Karpas-422 (cell line): ENCODE data around the gene SST. TPM values are rescaled to one million over a fixed set of nuclear protein-coding genes. Genes with fewer than 3 reads are reported as not detected.
"Not testable (repeated sequence)": the region's sequence is repeated elsewhere in the genome, so short reads cannot be mapped to it uniquely, and the experiment has no call there.

ENCODE experiments used
- DNase-seq: peaks from one replicate; pipeline ENCODE4 v3.0.0-alpha.2; 2015
- H2AFZ ChIP-seq: fragments of 200-600 bp; sonication (generic); 2 replicates; pipeline ENCODE4 v1.6.1; 2014; ENCODE audit warnings: antibody characterized with exemption, low read length, mixed read lengths
- H3K27ac ChIP-seq: fragments of 200-600 bp; sonication (generic); 2 replicates; pipeline ENCODE4 v1.5.1; 2014; ENCODE audit warnings: mild to moderate bottlenecking, low read length, moderate library complexity
- H3K27me3 ChIP-seq: fragments of 200-600 bp; sonication (generic); 2 replicates; pipeline ENCODE4 v1.6.1; 2014; ENCODE audit warnings: low read length, mixed read lengths
- H3K36me3 ChIP-seq: fragments of 200-600 bp; sonication (generic); 2 replicates; pipeline ENCODE4 v1.6.1; 2014; ENCODE audit warnings: low read length, mixed read lengths; ENCODE audit not compliant: insufficient read depth
- H3K4me1 ChIP-seq: fragments of 200-600 bp; sonication (generic); 2 replicates; pipeline ENCODE4 v1.6.1; 2014; ENCODE audit warnings: mild to moderate bottlenecking, low read length, mixed read lengths
- H3K4me2 ChIP-seq: fragments of 200-600 bp; sonication (generic); 2 replicates; pipeline ENCODE4 v1.6.1; 2014; ENCODE audit warnings: low read length, low read depth, mild to moderate bottlenecking; ENCODE audit not compliant: poor library complexity, severe bottlenecking
- H3K4me3 ChIP-seq: fragments of 200-600 bp; sonication (generic); 2 replicates; pipeline ENCODE4 v1.5.1; 2014; ENCODE audit warnings: mild to moderate bottlenecking, antibody characterized with exemption, low read length, mixed read lengths
- H3K79me2 ChIP-seq: fragments of 200-600 bp; sonication (generic); 2 replicates; pipeline ENCODE4 v1.6.1; 2014; ENCODE audit warnings: mild to moderate bottlenecking, low read length, mixed read lengths
- H3K9ac ChIP-seq: fragments of 200-600 bp; sonication (generic); 2 replicates; pipeline ENCODE4 v1.6.0; 2014; ENCODE audit warnings: low read length
- H3K9me2 ChIP-seq: fragments of 200-600 bp; sonication (generic), shearing (Covaris generic); replicated peaks from 2 replicates; pipeline ENCODE4 v1.6.0; 2014; ENCODE audit warnings: mild to moderate bottlenecking, low read length, moderate library complexity; ENCODE audit not compliant: insufficient read depth
- H3K9me3 ChIP-seq: fragments of 300-700, 200-600 bp; sonication (generic); 2 replicates; pipeline ENCODE4 v1.6.1; 2014; ENCODE audit warnings: low read length, mixed read lengths
- H4K20me1 ChIP-seq: fragments of 200-600 bp; sonication (generic); 2 replicates; pipeline ENCODE4 v1.6.1; 2014; ENCODE audit warnings: mild to moderate bottlenecking, antibody characterized with exemption, low read length, low read depth; ENCODE audit not compliant: insufficient read depth
- total RNA-seq: library from RNA; depleted of rRNA; stranded (reverse); fragments of >200 nt; shearing (Covaris generic); gene quantifications from 2 replicates; pipeline ENCODE4 v1.2.3, GENCODE V29; 2014; ENCODE audit warnings: low replicate concordance

SST gene
- total RNA-seq, 1 experiment from 2014 or later = not detected

- Histone ChIP-seq H2AFZ (no peak overlapping the region), H3K4me2 (no peak overlapping the region), H3K9ac (no peak overlapping the region), H3K36me3 (no peaks in the 10 kb centered on the region), H3K4me3 (no peak overlapping the region), H3K79me2 (no peaks in the 10 kb centered on the region), H3K9me2 (no peaks in the 10 kb centered on the region), H3K27me3 (no peaks in the 10 kb centered on the region), H4K20me1 (no peaks in the 10 kb centered on the region), H3K27ac (no peak overlapping the region), H3K9me3 (no peaks in the 10 kb centered on the region), H3K4me1 (no peaks in the 10 kb centered on the region)
- no peak for DNase-seq
These were observed 23.2 kb upstream of the SST start for GRCh38 chr3:187693431-187693830.

DNA sequence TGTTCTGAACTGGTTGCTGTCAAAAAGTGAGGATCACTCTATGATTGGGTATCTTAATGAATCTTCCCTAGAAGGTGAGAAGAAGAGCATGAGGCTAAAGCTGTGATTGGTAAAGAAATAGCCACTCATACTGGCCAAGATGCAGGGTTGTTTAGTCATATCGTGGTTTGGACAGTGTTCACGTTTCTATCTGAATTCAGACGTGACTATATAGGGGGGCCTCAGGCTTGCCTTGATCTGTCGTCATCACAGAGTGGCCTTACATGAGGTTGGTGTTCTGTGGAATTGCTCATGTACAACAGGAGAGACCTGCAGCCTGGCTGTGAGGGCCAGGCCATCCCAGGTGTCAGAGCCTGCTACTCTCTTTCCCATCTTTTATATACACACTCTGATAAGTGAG is 19.8 kb upstream of the SST start:
- H3K4me2 ChIP-seq = no peak overlapping the region
- H3K27me3 ChIP-seq = no peaks in the 10 kb centered on the region; the same call in 1 of the 2 replicates
- no peaks in the 10 kb centered on the region for H3K79me2 ChIP-seq
- H3K36me3 ChIP-seq = no peaks in the 10 kb centered on the region
- H3K4me1 ChIP-seq = no peaks in the 10 kb centered on the region
- no peaks in the 10 kb centered on the region for H3K9me2 ChIP-seq
- H3K4me3 ChIP-seq = no peak overlapping the region
- no peak overlapping the region for H2AFZ ChIP-seq
- no peak overlapping the region for H3K9ac ChIP-seq
- no peak for DNase-seq
- no peaks in the 10 kb centered on the region for H3K9me3 ChIP-seq
- no peak overlapping the region for H3K27ac ChIP-seq
- no peaks in the 10 kb centered on the region for H4K20me1 ChIP-seq

GRCh38 chr3:187686621-187687273 is 16.6 kb upstream of the SST start:
- Histone ChIP-seq H3K4me1 (no peaks in the 10 kb centered on the region), H4K20me1 (no peaks in the 10 kb centered on the region), H3K4me2 (no peak overlapping the region), H3K27ac (no peak overlapping the region), H3K79me2 (no peaks in the 10 kb centered on the region), H3K27me3 (no peaks in the 10 kb centered on the region; the same call in 1 of the 2 replicates), H3K4me3 (no peak overlapping the region), H3K9me2 (no peaks in the 10 kb centered on the region), H3K9ac (no peak overlapping the region), H3K9me3 (no peaks in the 10 kb centered on the region), H2AFZ (no peak overlapping the region), H3K36me3 (no peaks in the 10 kb centered on the region)
- no peak for DNase-seq

GRCh38 chr3:187685948-187686347 is 15.8 kb upstream of the SST start:
- Histone ChIP-seq H3K27ac (no peak overlapping the region), H3K9me2 (no peaks in the 10 kb centered on the region), H3K9ac (no peak overlapping the region), H3K9me3 (no peaks in the 10 kb centered on the region), H3K4me1 (no peaks in the 10 kb centered on the region), H2AFZ (no peak overlapping the region), H4K20me1 (no peaks in the 10 kb centered on the region), H3K36me3 (no peaks in the 10 kb centered on the region), H3K4me3 (no peak overlapping the region), H3K27me3 (no peaks in the 10 kb centered on the region; the same call in 1 of the 2 replicates), H3K79me2 (no peaks in the 10 kb centered on the region), H3K4me2 (no peak overlapping the region)
- no peak for DNase-seq

DNA sequence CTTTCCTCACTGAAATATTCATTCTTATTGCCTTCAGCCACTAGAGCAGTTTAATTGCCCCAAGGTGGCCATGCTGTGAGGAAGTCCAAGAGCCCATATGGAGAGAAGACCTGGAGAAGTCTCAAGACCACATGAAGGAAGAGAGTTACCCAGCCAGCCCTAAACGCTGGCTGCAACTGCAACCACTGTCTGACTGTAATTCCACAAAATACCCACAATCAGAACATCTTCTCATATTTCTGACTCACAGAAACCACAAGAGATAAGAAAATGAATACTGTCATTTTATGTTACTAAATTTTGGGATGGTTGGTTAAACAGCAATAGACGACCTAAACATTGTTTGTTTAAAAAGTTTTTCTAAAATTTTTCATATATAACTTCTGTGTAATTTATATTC is 14.7 kb upstream of the SST start:
- Histone ChIP-seq H4K20me1 (no peaks in the 10 kb centered on the region), H3K4me3 (no peak overlapping the region), H3K27me3 (no peaks in the 10 kb centered on the region; the same call in 1 of the 2 replicates)

GRCh38 chr3:187684444-187684843 is 14.2 kb upstream of the SST start:
- no peak overlapping the region for H3K4me2 ChIP-seq
- no peak overlapping the region for H3K27ac ChIP-seq
- H3K9me3 ChIP-seq = no peaks in the 10 kb centered on the region
- H3K4me1 ChIP-seq = peaks cover under 1% of the 10 kb centered on the region
- H4K20me1 ChIP-seq = no peaks in the 10 kb centered on the region
- H3K36me3 ChIP-seq = no peaks in the 10 kb centered on the region
- no peak overlapping the region for H2AFZ ChIP-seq
- no peak for DNase-seq
- H3K9ac ChIP-seq = no peak overlapping the region
- no peaks in the 10 kb centered on the region for H3K9me2 ChIP-seq
- no peak overlapping the region for H3K4me3 ChIP-seq
- no peaks in the 10 kb centered on the region for H3K79me2 ChIP-seq
- H3K27me3 ChIP-seq = no peaks in the 10 kb centered on the region; the same call in 1 of the 2 replicates

More for the DNA sequence above, 14.7 kb upstream of the SST start:
- H3K9me2 ChIP-seq = no peaks in the 10 kb centered on the region
- H2AFZ ChIP-seq = no peak overlapping the region
- H3K79me2 ChIP-seq = no peaks in the 10 kb centered on the region
- no peak overlapping the region for H3K27ac ChIP-seq
- no peaks in the 10 kb centered on the region for H3K4me1 ChIP-seq
- no peak for DNase-seq
- H3K4me2 ChIP-seq = no peak overlapping the region
- H3K9me3 ChIP-seq = no peaks in the 10 kb centered on the region
- H3K36me3 ChIP-seq = no peaks in the 10 kb centered on the region
- no peak overlapping the region for H3K9ac ChIP-seq

DNA sequence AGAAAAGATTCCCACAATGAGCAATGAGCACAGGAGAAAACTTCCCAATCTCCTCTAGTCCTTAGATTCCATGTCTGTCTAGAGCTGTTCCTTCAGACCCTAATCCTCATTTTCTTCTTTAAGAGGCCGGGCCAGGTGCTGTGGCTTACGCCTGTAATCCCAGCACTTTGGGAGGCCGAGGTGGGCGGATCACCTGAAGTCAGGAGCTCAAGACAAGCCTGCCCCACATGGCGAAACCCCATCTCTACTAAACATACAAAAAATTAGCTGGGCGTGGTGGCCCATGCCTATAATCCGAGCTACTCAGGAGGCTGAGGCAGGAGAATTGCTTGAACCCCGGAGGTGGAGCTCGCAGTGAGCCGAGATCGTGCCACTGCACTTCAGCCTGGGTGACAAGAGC is 11.6 kb upstream of the SST start:
- H3K9me3 ChIP-seq, H4K20me1 ChIP-seq, H3K27me3 ChIP-seq, H3K9me2 ChIP-seq, H3K4me2 ChIP-seq, H3K4me1 ChIP-seq, H2AFZ ChIP-seq, DNase-seq, H3K27ac ChIP-seq, H3K36me3 ChIP-seq, H3K79me2 ChIP-seq, H3K9ac ChIP-seq, H3K4me3 ChIP-seq: not testable (repeated sequence)

- DNase-seq = peak; percentile 92
These were observed 9.6 kb upstream of the SST start for GRCh38 chr3:187679638-187680396.

More at GRCh38 chr3:187679638-187680396, 9.6 kb upstream of the SST start:
- H3K9me3 ChIP-seq = no peaks in the 10 kb centered on the region
- no peak overlapping the region for H3K4me3 ChIP-seq
- H3K4me2 ChIP-seq = peak overlapping the region; percentile 20
- no peaks in the 10 kb centered on the region for H4K20me1 ChIP-seq
- no peaks in the 10 kb centered on the region for H3K79me2 ChIP-seq
- H2AFZ ChIP-seq = no peak overlapping the region
- no peaks in the 10 kb centered on the region for H3K9me2 ChIP-seq
- peaks cover 4% of the 10 kb centered on the region for H3K4me1 ChIP-seq
- H3K9ac ChIP-seq = no peak overlapping the region
- H3K36me3 ChIP-seq = no peaks in the 10 kb centered on the region
- H3K27ac ChIP-seq = no peak overlapping the region
- no peaks in the 10 kb centered on the region; the same call in 1 of the 2 replicates for H3K27me3 ChIP-seq
